ENCODE results near the gene GRIFIN.
"Not testable (repeated sequence)": the region's sequence is repeated elsewhere in the genome, so short reads cannot be mapped to it uniquely, and the experiment has no call there.

The GRIFIN gene

GRCh38 chr7:2478399-2478785, 2.2 kb upstream of the GRIFIN start:
- DNase-seq (ENCODE audit: low spot score), result peak; percentile 90

DNA sequence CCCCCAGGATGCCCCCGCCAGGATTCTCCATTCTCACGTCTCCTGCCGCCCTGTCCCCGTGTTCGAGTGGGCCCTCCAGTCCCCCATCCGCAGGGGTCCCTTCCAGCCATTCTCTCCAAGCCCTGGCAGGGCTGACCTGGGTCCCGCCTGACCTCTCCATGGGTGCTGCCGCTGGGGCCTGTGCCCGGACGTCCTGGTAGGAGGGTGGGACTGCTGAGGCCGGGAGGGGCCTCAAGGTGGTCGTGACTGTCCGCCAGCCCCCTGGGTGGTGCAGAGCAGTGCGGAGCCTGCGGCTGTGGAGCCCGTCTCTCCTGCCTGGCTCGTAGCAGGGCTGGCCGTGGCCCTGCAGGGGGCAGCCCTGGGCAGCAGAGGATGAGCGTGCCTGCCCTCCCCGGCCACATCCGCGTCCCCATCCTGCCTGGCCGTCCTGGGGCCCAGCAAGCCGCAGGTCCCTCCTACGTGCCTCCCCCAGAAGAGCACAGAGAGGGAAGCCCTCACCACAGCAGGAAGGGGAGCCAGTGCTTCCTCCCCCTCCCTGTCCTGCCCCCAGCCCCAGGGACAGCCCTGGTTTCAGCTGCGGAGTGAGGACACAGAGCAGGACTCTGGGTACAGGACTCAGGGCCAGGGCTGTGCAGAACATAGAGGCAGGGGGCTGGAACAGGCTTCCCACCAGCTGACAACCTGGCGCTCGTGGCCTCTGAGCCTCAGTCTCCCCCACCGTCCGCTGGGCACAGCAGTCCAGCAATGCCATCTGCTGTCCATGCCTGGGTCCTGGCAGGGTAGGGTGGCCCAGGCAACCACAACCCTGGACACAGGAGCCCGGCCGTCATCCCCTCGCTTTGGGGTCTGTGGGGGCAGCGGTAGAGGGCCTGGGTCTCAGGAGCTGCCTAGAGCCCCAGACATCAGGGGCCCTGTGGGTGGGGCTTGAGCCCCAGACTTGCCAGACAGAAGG, 1.5 kb upstream of the GRIFIN start:
- DNase-seq (ENCODE audit: low spot score), result peak; percentile 94

DNA sequence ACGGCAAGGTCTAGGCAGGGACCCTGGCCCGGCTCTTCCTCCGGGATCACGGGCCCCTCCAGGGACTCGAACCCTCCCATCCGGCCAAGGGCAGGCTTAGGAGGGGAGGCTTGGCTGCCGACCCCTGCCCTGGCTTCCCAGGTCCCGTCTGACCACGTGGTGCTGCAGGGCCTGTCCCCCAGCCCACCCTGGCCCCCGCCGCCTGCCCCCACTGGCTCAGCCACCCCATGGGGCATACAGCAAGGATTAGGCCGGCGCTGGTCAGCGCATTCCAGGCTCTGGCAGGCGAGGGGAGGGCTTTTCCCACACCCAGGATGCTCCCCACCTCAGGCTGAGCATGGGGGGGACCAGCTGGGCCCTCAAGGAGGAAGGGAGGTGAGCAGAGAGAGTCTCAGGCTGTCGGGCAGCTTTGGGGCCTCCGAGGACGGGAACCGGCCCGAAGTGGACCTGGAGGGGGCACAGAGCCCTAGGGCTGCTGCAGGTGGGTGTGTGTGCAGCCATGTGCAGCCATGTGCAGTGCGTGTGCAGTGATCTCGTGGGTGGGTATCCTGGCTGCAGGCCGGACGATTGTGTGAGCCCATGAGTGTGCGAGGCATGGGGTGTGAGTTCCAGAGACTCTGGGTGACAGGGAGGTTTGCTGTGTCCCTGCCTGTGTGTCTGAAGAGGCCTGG, 713 bp upstream of the GRIFIN start:
- DNase-seq (ENCODE audit: low spot score), result no peak

DNA sequence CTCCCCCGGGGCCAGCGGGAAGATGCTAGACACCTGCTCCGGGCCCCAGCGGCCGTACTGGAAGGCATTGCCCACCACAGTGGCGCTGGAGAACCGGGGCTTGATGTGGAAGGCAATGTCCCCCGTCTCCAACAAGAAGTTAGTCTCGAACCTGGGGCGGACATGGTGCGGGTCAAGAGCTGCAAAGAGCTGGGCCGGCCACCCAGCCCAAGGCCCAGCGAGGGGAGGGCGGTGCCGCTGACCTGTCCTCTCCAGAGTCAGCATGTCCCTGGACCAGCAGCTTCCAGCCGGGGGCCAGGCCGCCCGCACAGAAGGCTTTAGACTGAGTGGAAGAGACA, 551 bp downstream of the GRIFIN start:
- no peak for DNase-seq (ENCODE audit: low spot score)

DNA sequence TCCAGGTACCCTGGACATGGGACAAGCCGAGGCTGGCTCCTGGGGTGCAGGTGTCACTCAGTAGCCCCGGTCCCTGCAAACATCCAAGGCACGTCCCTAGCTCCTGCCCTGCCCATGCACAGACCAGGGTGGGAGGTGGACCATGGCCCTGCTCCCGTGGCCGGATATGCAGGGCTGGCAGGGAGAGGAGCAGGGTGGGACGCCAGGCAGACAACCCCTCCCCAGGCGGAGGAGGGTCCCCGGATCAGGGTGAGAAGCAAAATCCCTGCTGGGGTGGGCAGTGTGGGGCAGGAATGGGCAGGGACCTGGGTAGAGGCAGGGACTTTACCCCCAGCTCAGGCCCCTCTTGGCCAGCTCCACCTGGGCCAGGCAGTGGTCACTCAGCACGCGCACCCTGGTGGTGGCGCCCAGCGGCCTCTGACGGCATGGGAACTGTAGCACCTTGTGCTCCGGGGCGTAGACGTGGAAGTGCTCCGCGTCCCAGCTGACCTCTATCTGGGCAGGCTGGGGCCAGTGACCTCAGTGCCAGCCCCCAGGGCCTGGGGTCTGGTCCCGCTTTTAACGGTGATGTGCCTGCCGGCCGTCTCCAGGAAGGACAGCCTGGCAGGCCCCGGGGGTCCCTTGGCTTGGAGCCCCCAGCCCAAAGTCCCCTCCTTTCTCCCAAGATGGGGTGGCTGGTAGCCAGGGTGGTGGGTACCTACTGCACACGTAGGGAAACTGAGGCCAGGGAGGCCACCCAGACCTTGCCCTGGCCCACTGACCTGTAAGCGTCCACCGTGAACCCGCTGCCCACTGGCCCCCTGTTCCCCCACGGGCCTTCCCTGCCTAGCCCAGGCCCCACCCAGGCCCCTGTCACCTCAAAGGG, 1.2 kb downstream of the GRIFIN start:
- DNase-seq (ENCODE audit: low spot score), result no peak

DNA sequence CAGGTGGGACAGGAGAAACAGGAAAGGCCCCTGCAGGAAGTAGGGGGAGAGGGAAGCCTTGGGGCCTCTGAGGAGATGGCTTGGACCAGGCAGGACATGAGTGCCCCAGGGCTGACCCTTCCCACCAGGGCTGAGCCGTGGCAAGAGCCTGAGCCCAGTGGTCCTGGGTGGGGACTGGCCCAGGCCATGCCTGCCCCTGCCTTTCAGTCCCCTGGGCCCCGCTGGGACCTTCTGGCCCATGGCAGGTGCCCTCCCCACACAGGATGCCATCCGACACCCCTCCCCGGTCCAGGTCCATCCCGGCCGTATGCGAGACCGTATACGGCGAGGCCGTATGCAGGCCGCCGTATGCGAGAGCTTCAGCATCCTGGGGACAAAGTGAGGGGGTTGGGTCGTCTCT, 2.0 kb downstream of the GRIFIN start:
- no peak for DNase-seq (ENCODE audit: low spot score)

GRCh38 chr7:2473496-2474180, 2.6 kb downstream of the GRIFIN start:
- no peak for DNase-seq (ENCODE audit: low spot score)

DNA sequence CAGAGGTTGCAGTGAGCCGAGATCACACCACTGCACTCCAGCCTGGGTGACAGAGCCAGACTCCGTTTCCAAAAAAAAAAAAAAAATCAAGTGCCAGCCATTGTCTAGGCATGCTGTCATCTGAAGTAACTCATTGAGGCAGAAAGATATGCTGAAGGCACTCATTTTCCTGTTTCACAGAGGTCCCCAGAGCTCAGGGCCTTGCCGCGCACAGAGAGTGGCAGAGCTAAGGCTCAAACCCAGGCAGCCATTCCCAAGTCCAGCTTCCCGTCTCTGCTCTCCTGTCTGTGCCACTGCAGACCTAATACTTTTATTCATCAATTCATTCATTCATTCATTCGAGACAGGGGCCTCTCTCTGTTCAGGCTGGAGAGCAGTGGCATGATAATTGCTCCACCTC, 3.5 kb downstream of the GRIFIN start:
- DNase-seq (ENCODE audit: low spot score), result no peak

- no peak for DNase-seq (ENCODE audit: low spot score)
These were observed 4.8 kb downstream of the GRIFIN start for GRCh38 chr7:2471396-2471795.

DNA sequence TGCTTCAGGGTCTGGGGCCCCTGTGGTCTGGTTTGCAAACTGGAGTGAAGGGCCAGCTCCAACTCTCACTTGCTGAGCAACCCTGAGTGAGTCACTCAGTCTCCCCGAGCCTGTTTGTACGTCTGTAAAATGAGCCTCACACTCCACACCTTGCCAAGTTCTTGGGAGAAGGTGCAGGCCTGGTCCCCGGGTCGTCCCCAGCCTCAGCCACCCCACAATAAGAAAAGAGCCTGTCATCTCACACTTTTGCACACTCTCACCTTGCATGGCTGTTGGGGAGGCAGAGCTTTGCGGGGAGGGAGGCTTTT, 5.2 kb downstream of the GRIFIN start:
- peak; percentile 63 for DNase-seq (ENCODE audit: low spot score)

DNA sequence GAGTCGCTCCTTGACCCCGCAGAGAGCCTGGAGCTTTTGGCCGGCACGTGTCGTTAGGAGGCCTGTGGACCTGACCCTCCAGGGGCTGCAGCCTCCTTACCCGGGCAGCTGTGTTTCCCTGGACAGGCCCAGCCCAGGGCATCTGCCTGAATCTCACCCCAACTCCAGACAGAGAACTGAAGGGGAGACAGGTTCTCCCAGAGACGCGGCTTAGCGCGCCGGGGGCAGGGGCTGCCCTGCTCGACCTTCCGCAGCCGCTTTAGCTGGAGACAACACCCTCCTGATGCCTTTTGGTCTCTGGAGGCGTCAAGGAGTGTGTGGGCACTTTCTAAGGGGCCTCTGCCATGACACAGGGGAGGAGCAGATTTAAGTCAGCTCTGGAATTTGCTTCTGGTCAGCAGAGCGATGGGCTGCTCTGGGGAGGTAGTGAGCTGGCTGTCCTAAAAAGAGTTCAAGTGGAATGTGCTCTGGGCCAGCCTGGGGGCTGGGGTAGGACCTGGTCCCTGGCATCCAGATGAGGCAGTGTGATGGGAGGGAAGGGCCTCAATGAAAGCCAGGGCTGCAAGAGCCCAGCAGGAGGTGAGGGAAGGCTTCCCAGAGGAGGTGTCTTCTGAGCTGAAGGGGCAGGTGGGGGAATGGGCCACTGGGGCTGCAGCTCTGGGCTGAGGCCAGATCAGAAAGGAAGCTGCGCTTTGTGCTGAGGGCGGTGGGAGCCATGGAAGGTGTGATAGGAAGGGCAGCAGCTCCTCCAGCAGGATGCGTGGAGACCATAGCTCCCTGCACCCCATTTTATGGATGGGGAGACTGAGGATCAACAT, 5.8 kb downstream of the GRIFIN start:
- no peak for DNase-seq (ENCODE audit: low spot score)

GRCh38 chr7:2469460-2470203, 6.6 kb downstream of the GRIFIN start:
- DNase-seq (ENCODE audit: low spot score), result not testable (repeated sequence)

GRCh38 chr7:2468227-2468626, 8.0 kb downstream of the GRIFIN start:
- peak; percentile 2 for DNase-seq (ENCODE audit: low spot score)

GRCh38 chr7:2466675-2467074, 9.5 kb downstream of the GRIFIN start:
- no peak for DNase-seq (ENCODE audit: low spot score)

DNA sequence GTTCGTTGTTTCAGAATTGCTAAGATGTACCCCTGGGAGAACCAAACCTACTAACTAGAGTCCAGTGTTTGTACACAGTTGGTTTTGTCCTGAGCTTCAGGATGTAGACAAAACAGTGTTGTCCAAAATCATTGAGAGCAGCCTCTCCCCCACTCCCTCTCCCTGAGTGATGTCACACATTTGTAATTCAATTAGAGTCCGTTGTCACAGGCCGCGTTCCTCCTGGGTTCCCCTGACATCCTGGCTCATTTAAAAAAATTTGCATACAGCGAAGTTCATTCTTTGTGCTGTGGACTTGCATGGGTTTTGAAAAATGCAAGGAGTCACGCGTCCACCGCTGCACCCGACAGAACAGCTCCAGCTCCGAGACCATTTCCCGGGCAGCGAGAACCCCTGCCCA, 10.3 kb downstream of the GRIFIN start:
- no peak for DNase-seq (ENCODE audit: low spot score)

- DNase-seq (ENCODE audit: low spot score), result no peak
These were observed 13.5 kb downstream of the GRIFIN start for GRCh38 chr7:2462731-2463130.

GRCh38 chr7:2461268-2462026, 14.8 kb downstream of the GRIFIN start:
- no peak for DNase-seq (ENCODE audit: low spot score)

DNA sequence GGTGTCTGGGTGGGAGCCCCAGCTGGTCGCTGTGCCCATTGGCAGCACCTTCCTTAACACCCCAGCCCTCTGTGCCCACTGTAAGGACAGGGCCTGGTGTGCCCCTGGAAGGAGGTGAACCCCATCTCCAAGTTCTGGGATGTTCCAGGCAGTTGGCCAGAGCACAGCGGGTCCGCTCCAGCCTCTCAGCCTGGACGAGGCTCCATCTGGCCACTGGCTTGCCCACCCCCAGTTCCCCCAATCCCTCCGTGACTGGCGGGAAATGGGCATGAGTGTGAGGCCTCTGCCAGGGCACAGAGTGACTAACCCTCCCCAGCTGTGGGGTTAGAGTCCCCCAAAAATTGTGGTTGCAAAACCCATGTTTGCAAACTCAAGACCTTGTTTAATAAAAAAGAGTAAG, 15.6 kb downstream of the GRIFIN start:
- DNase-seq (ENCODE audit: low spot score), result no peak

- DNase-seq (ENCODE audit: low spot score), result no peak
These were observed 16.0 kb downstream of the GRIFIN start for GRCh38 chr7:2460188-2460587.

DNA sequence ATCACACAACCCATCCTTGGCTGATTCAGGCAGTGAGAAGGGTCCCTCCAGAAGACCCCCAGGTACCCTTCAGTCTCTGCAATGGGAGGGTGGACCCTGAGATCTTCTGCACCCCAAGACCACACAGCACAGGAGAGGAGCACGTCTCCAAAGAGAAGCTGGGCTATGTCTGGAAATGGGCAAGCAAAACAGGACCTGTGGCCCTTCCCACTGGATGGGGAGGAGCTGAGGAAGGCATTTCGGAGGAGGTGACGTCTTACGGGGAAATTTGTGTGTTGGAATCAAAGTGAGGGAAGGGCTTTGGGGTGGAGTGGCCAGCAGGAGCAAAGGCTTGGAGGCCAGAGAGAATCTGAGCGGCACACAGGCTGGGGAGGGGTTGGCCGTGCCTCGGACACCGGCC, 16.5 kb downstream of the GRIFIN start:
- DNase-seq (ENCODE audit: low spot score), result no peak
